Erythroblast (primary cell): ENCODE data around the gene EHMT1.

ENCODE experiments used
- GATA1 ChIP-seq: IDR thresholded peaks from 2 replicates; pipeline ENCODE4 v1.6.1; 2011; ENCODE audit warnings: low read depth, mild to moderate bottlenecking, control low read depth, low read length, moderate library complexity
- POLR2A ChIP-seq: IDR thresholded peaks from 2 replicates; pipeline ENCODE4 v1.6.1; 2011; ENCODE audit warnings: mild to moderate bottlenecking, low read length

GRCh38 chr9:137873408-137873807 lies 254.6 kb downstream of the EHMT1 start:
- no peak for TF ChIP-seq POLR2A
- TF ChIP-seq GATA1: no peak
